Activated T-cell treated with anti-CD3 and anti-CD28 coated beads, Interleukin-2, amount 50 U/mL, for 72 hours (primary cell): ENCODE data around the gene RASSF5. TPM values are rescaled to one million over a fixed set of nuclear protein-coding genes. Genes with fewer than 3 reads are reported as not detected.

Source experiments
- ATAC-seq, 2 donors: fragments of 150-1000 bp; cut with Tn5 transposase; replicated peaks in 1 of 2; 2 replicates each; pipeline ENCODE4 v1.10.0; 2021; ENCODE audit warnings: moderate library complexity in 2 of 2, mild to moderate bottlenecking in 1 of 2
- DNase-seq, 2 donors: peaks; one replicate each; pipeline ENCODE4 v3.0.0; 2021 to 2022; ENCODE audit warnings: mixed read lengths in 1 of 2
- H3K27ac Mint-ChIP-seq: one replicate; pipeline ENCODE4 v1.8.0; 2022; ENCODE audit warnings: mild to moderate bottlenecking, moderate library complexity, mixed read lengths
- H3K27me3 Mint-ChIP-seq: one replicate; pipeline ENCODE4 v1.8.0; 2022; ENCODE audit warnings: low read depth, mixed read lengths
- H3K36me3 Mint-ChIP-seq, 2 donors: one replicate each; pipeline ENCODE4 v1.8.0; 2022; ENCODE audit warnings: mixed read lengths in 2 of 2, mild to moderate bottlenecking in 1 of 2; ENCODE audit not compliant: insufficient read depth in 2 of 2
- H3K4me1 Mint-ChIP-seq: one replicate; pipeline ENCODE4 v1.8.0; 2022; ENCODE audit warnings: low read depth, mixed read lengths
- H3K4me3 Mint-ChIP-seq, 2 donors: one replicate each; pipeline ENCODE4 v1.8.0; 2022; ENCODE audit warnings: mild to moderate bottlenecking in 2 of 2, mixed read lengths in 2 of 2, moderate library complexity in 2 of 2
- H3K9me3 Mint-ChIP-seq, 2 donors: one replicate each; pipeline ENCODE4 v1.8.0; 2022; ENCODE audit warnings: mixed read lengths in 2 of 2
- total RNA-seq, 2 donors: library from RNA; stranded (reverse); gene quantifications; one replicate each; pipeline ENCODE4 v1.2.3, GENCODE V29; 2022

The RASSF5 gene
- total RNA-seq, 2 donors from 2014 or later = 227 to 240 TPM

- no peak for DNase-seq
- no peak for ATAC-seq
- peak overlapping the region; percentile 92 to 93 for H3K4me3 Mint-ChIP-seq
- H3K27me3 Mint-ChIP-seq = no peaks in the 10 kb centered on the region
- no peaks in the 10 kb centered on the region for H3K9me3 Mint-ChIP-seq
- H3K36me3 Mint-ChIP-seq = peaks cover 49 to 75% of the 10 kb centered on the region in 2 donors
- peaks cover 100% of the 10 kb centered on the region for H3K4me1 Mint-ChIP-seq
- peak overlapping the region; percentile 97 for H3K27ac Mint-ChIP-seq
These were observed 59.7 kb downstream of the RASSF5 start for GRCh38 chr1:206566999-206567398.

- Mint-ChIP-seq H3K4me1 (peaks cover 100% of the 10 kb centered on the region), H3K9me3 (no peaks in the 10 kb centered on the region), H3K27ac (peak overlapping the region; percentile 97), H3K27me3 (no peaks in the 10 kb centered on the region), H3K4me3 (peak overlapping the region; percentile 92 to 93), H3K36me3 (peaks cover 41 to 81% of the 10 kb centered on the region in 2 donors)
- DNase-seq = peak; percentile 68 to 72
- ATAC-seq = peak; percentile 68 to 74
These were observed 60.9 kb downstream of the RASSF5 start for GRCh38 chr1:206568256-206568655.

- peaks cover 100% of the 10 kb centered on the region for H3K4me1 Mint-ChIP-seq
- DNase-seq (no peak), ATAC-seq (peak in 1 of 2 donors; percentile 30)
- peak overlapping the region; percentile 97 for H3K27ac Mint-ChIP-seq
- H3K27me3 Mint-ChIP-seq = no peaks in the 10 kb centered on the region
- H3K4me3 Mint-ChIP-seq = peak overlapping the region; percentile 92 to 93
- H3K36me3 Mint-ChIP-seq = peaks cover 37 to 76% of the 10 kb centered on the region in 2 donors
- H3K9me3 Mint-ChIP-seq = no peaks in the 10 kb centered on the region
These were observed 61.5 kb downstream of the RASSF5 start for GRCh38 chr1:206568779-206569352.

GRCh38 chr1:206569556-206569955, 62.2 kb downstream of the RASSF5 start:
- H3K4me3 Mint-ChIP-seq = peak overlapping the region; percentile 92 to 93
- no peaks in the 10 kb centered on the region for H3K27me3 Mint-ChIP-seq
- H3K36me3 Mint-ChIP-seq = peaks cover 34 to 74% of the 10 kb centered on the region in 2 donors
- H3K27ac Mint-ChIP-seq = peak overlapping the region; percentile 97
- no peaks in the 10 kb centered on the region for H3K9me3 Mint-ChIP-seq
- no peak for DNase-seq
- H3K4me1 Mint-ChIP-seq = peaks cover 100% of the 10 kb centered on the region
- no peak for ATAC-seq

GRCh38 chr1:206570529-206570928, 63.2 kb downstream of the RASSF5 start:
- H3K27me3 Mint-ChIP-seq = no peaks in the 10 kb centered on the region
- peaks cover 26 to 71% of the 10 kb centered on the region in 2 donors for H3K36me3 Mint-ChIP-seq
- peaks cover 100% of the 10 kb centered on the region for H3K4me1 Mint-ChIP-seq
- peak overlapping the region; percentile 97 for H3K27ac Mint-ChIP-seq
- ATAC-seq = no peak
- H3K4me3 Mint-ChIP-seq = peak overlapping the region; percentile 92 to 93
- H3K9me3 Mint-ChIP-seq = no peaks in the 10 kb centered on the region
- DNase-seq = no peak

GRCh38 chr1:206572835-206573234, 65.5 kb downstream of the RASSF5 start:
- Mint-ChIP-seq H3K27me3 (no peaks in the 10 kb centered on the region), H3K27ac (peak overlapping the region; percentile 97)

GRCh38 chr1:206573319-206573718, 66.0 kb downstream of the RASSF5 start:
- Mint-ChIP-seq H3K36me3 (peaks cover 25 to 63% of the 10 kb centered on the region in 2 donors), H3K4me3 (peak overlapping the region; percentile 22 to 87)

More at GRCh38 chr1:206572835-206573234, 65.5 kb downstream of the RASSF5 start:
- ATAC-seq (no peak), DNase-seq (no peak)
- H3K4me3 Mint-ChIP-seq = peak overlapping the region; percentile 22 to 38
- no peaks in the 10 kb centered on the region for H3K9me3 Mint-ChIP-seq
- H3K36me3 Mint-ChIP-seq = peaks cover 23 to 64% of the 10 kb centered on the region in 2 donors
- peaks cover 100% of the 10 kb centered on the region for H3K4me1 Mint-ChIP-seq

GRCh38 chr1:206573762-206574161, 66.4 kb downstream of the RASSF5 start:
- H3K9me3 Mint-ChIP-seq = no peaks in the 10 kb centered on the region
- H3K4me3 Mint-ChIP-seq = peak overlapping the region; percentile 22 to 87

More at GRCh38 chr1:206573319-206573718, 66.0 kb downstream of the RASSF5 start:
- Mint-ChIP-seq H3K27ac (peak overlapping the region; percentile 97), H3K4me1 (peaks cover 100% of the 10 kb centered on the region), H3K27me3 (no peaks in the 10 kb centered on the region), H3K9me3 (no peaks in the 10 kb centered on the region)
- DNase-seq (no peak), ATAC-seq (no peak)

GRCh38 chr1:206575165-206575893, 68.0 kb downstream of the RASSF5 start:
- ATAC-seq (peak; percentile 29 to 38), DNase-seq (peak; percentile 47 to 57)
- peaks cover 26 to 56% of the 10 kb centered on the region in 2 donors for H3K36me3 Mint-ChIP-seq
- peaks cover 100% of the 10 kb centered on the region for H3K4me1 Mint-ChIP-seq
- no peaks in the 10 kb centered on the region for H3K9me3 Mint-ChIP-seq
- H3K4me3 Mint-ChIP-seq = peak overlapping the region; percentile 80 to 87
- H3K27me3 Mint-ChIP-seq = no peaks in the 10 kb centered on the region
- H3K27ac Mint-ChIP-seq = peak overlapping the region; percentile 100

More at GRCh38 chr1:206573762-206574161, 66.4 kb downstream of the RASSF5 start:
- Mint-ChIP-seq H3K27ac (peak overlapping the region; percentile 97), H3K27me3 (no peaks in the 10 kb centered on the region), H3K36me3 (peaks cover 23 to 61% of the 10 kb centered on the region in 2 donors), H3K4me1 (peaks cover 100% of the 10 kb centered on the region)
- DNase-seq = no peak
- no peak for ATAC-seq

GRCh38 chr1:206575894-206576737, 68.8 kb downstream of the RASSF5 start:
- peaks cover 2% of the 10 kb centered on the region in 2 donors for H3K9me3 Mint-ChIP-seq
- ATAC-seq (no peak), DNase-seq (no peak)
- peak overlapping the region; percentile 80 to 87 for H3K4me3 Mint-ChIP-seq
- peaks cover 31 to 56% of the 10 kb centered on the region in 2 donors for H3K36me3 Mint-ChIP-seq
- no peaks in the 10 kb centered on the region for H3K27me3 Mint-ChIP-seq
- H3K4me1 Mint-ChIP-seq = peaks cover 100% of the 10 kb centered on the region
- H3K27ac Mint-ChIP-seq = peak overlapping the region; percentile 100

GRCh38 chr1:206577626-206578025, 70.3 kb downstream of the RASSF5 start:
- peaks cover 2% of the 10 kb centered on the region in 2 donors for H3K9me3 Mint-ChIP-seq
- peaks cover 100% of the 10 kb centered on the region for H3K4me1 Mint-ChIP-seq
- peak overlapping the region; percentile 100 for H3K27ac Mint-ChIP-seq
- H3K27me3 Mint-ChIP-seq = no peaks in the 10 kb centered on the region
- peak overlapping the region; percentile 87 to 97 for H3K4me3 Mint-ChIP-seq
- ATAC-seq = no peak
- H3K36me3 Mint-ChIP-seq = peaks cover 32 to 50% of the 10 kb centered on the region in 2 donors
- no peak for DNase-seq

- peak; percentile 61 to 63 for ATAC-seq
- H3K4me3 Mint-ChIP-seq = peak overlapping the region; percentile 87 to 97
These were observed 71.0 kb downstream of the RASSF5 start for GRCh38 chr1:206578068-206578977.

More at GRCh38 chr1:206578068-206578977, 71.0 kb downstream of the RASSF5 start:
- peak; percentile 58 to 65 for DNase-seq
- H3K4me1 Mint-ChIP-seq = peaks cover 100% of the 10 kb centered on the region
- peaks cover 2% of the 10 kb centered on the region in 2 donors for H3K9me3 Mint-ChIP-seq
- H3K27ac Mint-ChIP-seq = peak overlapping the region; percentile 100
- H3K36me3 Mint-ChIP-seq = peaks cover 30 to 43% of the 10 kb centered on the region in 2 donors
- H3K27me3 Mint-ChIP-seq = no peaks in the 10 kb centered on the region
